Measurements from ENCODE around the gene WDR43. TPM values are rescaled to one million over a fixed set of nuclear protein-coding genes. Genes with fewer than 3 reads are reported as not detected.

The WDR43 gene
- total RNA-seq, 1 donor from 2014 or later = 21.0 TPM

DNA sequence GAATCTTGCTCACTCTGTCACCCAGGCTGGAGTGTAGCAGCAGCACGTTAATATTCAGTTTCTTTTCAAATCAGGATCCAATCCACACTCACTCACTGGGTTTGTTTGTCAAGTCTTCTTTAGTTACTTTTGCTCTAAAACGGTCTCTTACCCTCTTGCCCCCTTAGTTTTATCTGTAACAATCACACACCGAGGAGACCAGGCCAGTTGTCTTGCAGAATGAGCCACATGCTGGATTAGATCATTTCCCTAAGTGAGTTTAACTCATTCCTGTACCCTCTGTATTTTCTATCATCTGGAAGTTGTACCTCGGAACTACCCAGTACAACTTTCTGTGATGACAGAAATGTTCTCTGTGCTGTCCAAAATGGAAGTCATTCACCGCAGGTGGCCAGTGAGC is 65.9 kb downstream of the WDR43 start:
- DNase-seq = no peak
- H3K9me3 ChIP-seq (replicated peaks) = no peaks in the 10 kb centered on the region
- no peak overlapping the region for H3K4me3 ChIP-seq
- intact Hi-C loops (cut with micrococcal nuclease) = loop anchor here (5.0 kb wide), 1 partner anchor 882 kb away; no protein-coding TSS in a partner anchor
- H3K36me3 ChIP-seq = no peaks in the 10 kb centered on the region
- H3K27me3 ChIP-seq (ENCODE audit: low read depth) = peaks cover 9% of the 10 kb centered on the region
- TF ChIP-seq, protein P1, sequence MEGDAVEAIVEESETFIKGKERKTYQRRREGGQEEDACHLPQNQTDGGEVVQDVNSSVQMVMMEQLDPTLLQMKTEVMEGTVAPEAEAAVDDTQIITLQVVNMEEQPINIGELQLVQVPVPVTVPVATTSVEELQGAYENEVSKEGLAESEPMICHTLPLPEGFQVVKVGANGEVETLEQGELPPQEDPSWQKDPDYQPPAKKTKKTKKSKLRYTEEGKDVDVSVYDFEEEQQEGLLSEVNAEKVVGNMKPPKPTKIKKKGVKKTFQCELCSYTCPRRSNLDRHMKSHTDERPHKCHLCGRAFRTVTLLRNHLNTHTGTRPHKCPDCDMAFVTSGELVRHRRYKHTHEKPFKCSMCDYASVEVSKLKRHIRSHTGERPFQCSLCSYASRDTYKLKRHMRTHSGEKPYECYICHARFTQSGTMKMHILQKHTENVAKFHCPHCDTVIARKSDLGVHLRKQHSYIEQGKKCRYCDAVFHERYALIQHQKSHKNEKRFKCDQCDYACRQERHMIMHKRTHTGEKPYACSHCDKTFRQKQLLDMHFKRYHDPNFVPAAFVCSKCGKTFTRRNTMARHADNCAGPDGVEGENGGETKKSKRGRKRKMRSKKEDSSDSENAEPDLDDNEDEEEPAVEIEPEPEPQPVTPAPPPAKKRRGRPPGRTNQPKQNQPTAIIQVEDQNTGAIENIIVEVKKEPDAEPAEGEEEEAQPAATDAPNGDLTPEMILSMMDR (IDR thresholded peaks at IDR 0.05; ENCODE audit: borderline replicate concordance) = no peak
- peak overlapping the region; percentile 16 for H3K27ac ChIP-seq (replicated peaks)
- peaks cover 33% of the 10 kb centered on the region for H3K4me1 ChIP-seq

DNA sequence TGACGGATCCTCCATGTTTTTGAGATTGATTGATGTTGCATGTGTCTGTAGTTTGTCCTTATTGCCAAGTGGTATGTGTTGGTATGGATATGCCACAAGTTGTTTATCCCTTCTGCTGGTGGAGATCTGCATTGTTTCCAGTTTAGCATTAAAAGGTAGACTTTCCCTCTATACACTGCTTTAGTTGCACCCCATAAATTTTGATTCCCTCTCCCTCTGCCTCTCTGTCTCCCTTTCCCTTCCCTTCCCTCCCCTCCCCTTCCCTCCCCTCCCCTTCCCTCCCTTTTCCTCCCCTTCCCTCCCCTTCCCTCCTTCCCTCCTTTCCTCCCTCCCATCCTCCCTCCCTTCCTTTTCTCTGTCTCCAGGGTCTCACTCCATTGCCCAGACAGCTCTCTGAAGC is 68.0 kb downstream of the WDR43 start:
- H3K4me1 ChIP-seq = peaks cover 17% of the 10 kb centered on the region
- H3K27me3 ChIP-seq (ENCODE audit: low read depth) = peaks cover 5% of the 10 kb centered on the region
- TF ChIP-seq, protein P1 (IDR thresholded peaks at IDR 0.05; ENCODE audit: borderline replicate concordance) = no peak
- no peak overlapping the region for H3K27ac ChIP-seq (replicated peaks)
- no peak overlapping the region for H3K4me3 ChIP-seq
- no peaks in the 10 kb centered on the region for H3K9me3 ChIP-seq (replicated peaks)
- intact Hi-C loops (cut with micrococcal nuclease) = loop anchor here (5.0 kb wide), 1 partner anchor 880 kb away; no protein-coding TSS in a partner anchor
- no peaks in the 10 kb centered on the region for H3K36me3 ChIP-seq
- no peak for DNase-seq

GRCh38 chr2:28970464-28971160 is 76.1 kb downstream of the WDR43 start:
- Histone ChIP-seq H3K27ac (replicated peaks) (no peak overlapping the region), H3K27me3 (ENCODE audit: low read depth) (no peaks in the 10 kb centered on the region), H3K4me1 (no peaks in the 10 kb centered on the region), H3K4me3 (no peak overlapping the region), H3K9me3 (replicated peaks) (peaks cover 6% of the 10 kb centered on the region), H3K36me3 (no peaks in the 10 kb centered on the region)
- no peak for DNase-seq
- TF ChIP-seq, protein P1 (IDR thresholded peaks at IDR 0.05; ENCODE audit: borderline replicate concordance) = no peak
- intact Hi-C loops (cut with micrococcal nuclease) = no loop called here

DNA sequence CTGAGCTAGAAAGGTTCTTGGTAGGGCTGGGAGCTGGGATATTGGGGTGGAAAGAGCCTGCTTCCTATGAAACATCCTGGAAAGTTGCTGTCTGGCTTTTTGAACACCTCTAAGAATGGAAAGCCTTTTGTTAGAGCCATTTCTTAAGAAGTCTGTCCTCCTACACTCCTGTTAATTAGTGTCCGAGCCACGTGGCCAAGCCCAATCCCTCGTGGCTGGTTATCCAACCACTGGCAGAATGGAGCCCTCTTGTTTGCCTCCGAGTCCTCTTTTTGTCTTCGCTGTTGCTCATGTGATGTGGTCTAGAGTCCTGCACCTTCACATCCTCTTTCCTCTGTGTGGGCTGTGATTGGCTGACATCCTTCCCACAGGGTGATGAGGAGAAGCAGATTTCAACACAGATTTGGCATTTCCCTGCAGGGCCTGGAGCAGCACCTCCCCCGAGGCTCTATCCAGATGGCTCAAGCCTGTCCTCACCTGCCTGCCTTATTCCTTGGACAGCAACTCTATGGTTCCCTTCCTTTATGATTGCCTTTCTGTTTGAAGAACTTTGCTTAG is 78.4 kb downstream of the WDR43 start:
- DNase-seq = no peak
- H3K4me1 ChIP-seq = peaks cover 11% of the 10 kb centered on the region
- H3K27ac ChIP-seq (replicated peaks) = no peak overlapping the region
- H3K9me3 ChIP-seq (replicated peaks) = peaks cover 6% of the 10 kb centered on the region
- H3K4me3 ChIP-seq = no peak overlapping the region
- intact Hi-C loops (cut with micrococcal nuclease) = no loop called here
- TF ChIP-seq, protein P1 (IDR thresholded peaks at IDR 0.05; ENCODE audit: borderline replicate concordance) = no peak
- no peaks in the 10 kb centered on the region for H3K27me3 ChIP-seq (ENCODE audit: low read depth)
- no peaks in the 10 kb centered on the region for H3K36me3 ChIP-seq

DNA sequence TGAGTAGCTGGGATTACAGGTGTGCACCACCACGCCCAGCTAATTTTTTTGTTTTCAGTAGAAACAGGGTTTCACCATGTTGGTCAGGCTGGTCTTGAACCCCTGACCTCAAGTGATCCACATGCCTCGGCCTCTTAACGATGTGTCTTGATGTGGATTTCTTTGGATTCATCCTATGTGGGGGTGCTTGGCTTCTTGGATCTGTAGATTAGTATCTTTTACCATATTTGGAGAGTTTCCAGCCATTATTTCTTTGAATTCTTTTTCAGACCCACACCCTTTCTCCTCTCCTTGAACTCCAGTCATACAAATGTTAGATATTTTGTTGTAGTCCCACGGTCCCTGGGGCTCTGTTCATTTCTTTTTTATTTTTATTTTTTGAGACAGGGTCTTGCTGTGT is 79.8 kb downstream of the WDR43 start:
- H3K27ac ChIP-seq (replicated peaks) = no peak overlapping the region
- H3K4me3 ChIP-seq = no peak overlapping the region
- no peak for DNase-seq
- intact Hi-C loops (cut with micrococcal nuclease) = no loop called here
- no peaks in the 10 kb centered on the region for H3K27me3 ChIP-seq (ENCODE audit: low read depth)
- H3K4me1 ChIP-seq = peaks cover 11% of the 10 kb centered on the region
- no peaks in the 10 kb centered on the region for H3K36me3 ChIP-seq
- TF ChIP-seq, protein P1 (IDR thresholded peaks at IDR 0.05; ENCODE audit: borderline replicate concordance) = no peak
- H3K9me3 ChIP-seq (replicated peaks) = peaks cover 6% of the 10 kb centered on the region
